Stimulated activated CD8-positive, alpha-beta memory T cell treated with anti-CD3 and anti-CD28 coated beads, Interleukin-7, amount 100 ng/mL, for 4 hours (primary cell): Measurements from ENCODE around the gene MBOAT1.
A peak's percentile ranks its signal among the peaks of the same experiment; 100 is the strongest.

ENCODE experiments used
- DNase-seq, 2 donors: peaks; one replicate each; pipeline ENCODE4 v3.0.0-alpha.2; 2020; ENCODE audit warnings: low read depth in 2 of 2

MBOAT1 gene

DNA sequence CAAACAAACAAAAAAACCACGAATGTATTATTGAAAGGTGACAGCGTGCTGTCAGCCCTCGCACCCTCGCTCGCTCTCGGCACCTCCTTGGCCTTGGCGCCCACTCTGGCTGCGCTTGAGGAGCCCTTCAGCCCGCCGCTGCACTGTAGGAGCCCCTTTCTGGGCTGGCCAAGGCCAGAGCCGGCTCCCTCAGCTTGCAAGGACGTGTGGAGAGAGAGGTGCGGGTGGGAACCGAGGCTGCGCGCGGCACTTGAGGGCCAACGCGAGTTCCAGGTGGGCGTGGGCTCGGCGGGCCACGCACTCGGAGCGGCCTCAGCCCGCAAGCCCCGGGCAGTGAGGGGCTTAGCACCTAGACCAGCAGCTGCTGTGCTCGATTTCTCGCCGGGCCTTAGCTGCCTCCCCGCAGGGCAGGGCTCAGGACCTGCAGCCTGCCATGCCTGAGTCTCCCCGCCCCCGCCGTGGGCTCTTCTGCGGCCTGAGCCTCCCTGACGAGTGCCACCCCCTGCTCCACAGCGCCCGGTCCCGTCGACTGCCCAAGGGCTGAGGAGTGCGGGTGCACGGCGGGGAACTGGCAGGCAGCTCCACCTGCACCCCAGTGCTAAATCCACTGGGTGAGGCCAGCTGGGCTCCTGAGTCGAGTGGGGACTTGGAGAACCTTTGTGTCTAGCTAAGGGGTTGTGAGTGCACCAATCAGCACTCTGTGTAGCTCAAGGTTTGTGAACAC is 20.9 kb upstream of the MBOAT1 start:
- DNase-seq = no peak

- no peak for DNase-seq
These were observed 19.9 kb upstream of the MBOAT1 start for GRCh38 chr6:20232188-20232587.

GRCh38 chr6:20230401-20231119 is 18.3 kb upstream of the MBOAT1 start:
- no peak for DNase-seq

GRCh38 chr6:20229881-20230280 is 17.6 kb upstream of the MBOAT1 start:
- DNase-seq = no peak

- no peak for DNase-seq
These were observed 15.1 kb upstream of the MBOAT1 start for GRCh38 chr6:20227350-20227749.

GRCh38 chr6:20223141-20223540 is 10.9 kb upstream of the MBOAT1 start:
- DNase-seq = no peak

DNA sequence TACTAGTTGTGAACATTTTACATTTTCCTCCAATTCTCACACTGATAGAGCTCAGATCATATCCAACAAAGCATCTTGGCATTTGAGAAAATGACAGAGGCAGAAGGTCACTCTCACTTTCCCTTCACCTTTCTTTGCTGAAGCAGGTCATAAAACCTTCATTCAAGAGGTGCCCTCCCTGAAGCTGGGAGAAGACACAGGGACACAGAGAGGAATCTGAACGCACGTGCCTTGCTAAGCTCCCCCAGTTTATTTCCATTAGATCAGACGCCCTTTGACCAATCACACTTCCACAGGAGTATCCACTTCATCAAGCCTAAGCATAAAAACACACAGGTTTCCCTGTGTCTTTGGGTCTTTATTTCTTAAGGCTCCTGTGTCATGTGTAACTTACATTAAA is 9.2 kb upstream of the MBOAT1 start:
- no peak for DNase-seq

- DNase-seq = no peak
These were observed 8.1 kb upstream of the MBOAT1 start for GRCh38 chr6:20220359-20220758.

GRCh38 chr6:20217891-20218290 is 5.6 kb upstream of the MBOAT1 start:
- no peak for DNase-seq

- DNase-seq = no peak
These were observed 5.1 kb upstream of the MBOAT1 start for GRCh38 chr6:20217324-20217855.

DNA sequence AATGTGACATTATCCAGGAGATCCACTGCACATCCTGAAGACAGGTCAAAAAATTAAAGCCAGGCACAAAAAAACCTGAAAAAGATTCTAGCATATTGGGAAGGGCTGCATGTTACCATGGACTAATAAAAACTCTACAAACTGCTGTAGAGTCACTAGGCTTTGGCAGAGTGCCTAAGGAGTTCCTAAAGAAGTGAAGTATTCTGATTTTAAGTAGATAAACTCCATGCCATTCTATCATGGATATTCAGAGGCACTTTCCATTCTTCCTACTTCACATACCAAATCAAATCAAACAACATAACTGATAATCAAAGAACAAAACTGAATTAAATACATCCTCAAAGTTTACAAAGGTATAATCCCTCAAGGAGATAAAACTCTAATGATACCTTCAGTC is 3.0 kb upstream of the MBOAT1 start:
- no peak for DNase-seq

DNA sequence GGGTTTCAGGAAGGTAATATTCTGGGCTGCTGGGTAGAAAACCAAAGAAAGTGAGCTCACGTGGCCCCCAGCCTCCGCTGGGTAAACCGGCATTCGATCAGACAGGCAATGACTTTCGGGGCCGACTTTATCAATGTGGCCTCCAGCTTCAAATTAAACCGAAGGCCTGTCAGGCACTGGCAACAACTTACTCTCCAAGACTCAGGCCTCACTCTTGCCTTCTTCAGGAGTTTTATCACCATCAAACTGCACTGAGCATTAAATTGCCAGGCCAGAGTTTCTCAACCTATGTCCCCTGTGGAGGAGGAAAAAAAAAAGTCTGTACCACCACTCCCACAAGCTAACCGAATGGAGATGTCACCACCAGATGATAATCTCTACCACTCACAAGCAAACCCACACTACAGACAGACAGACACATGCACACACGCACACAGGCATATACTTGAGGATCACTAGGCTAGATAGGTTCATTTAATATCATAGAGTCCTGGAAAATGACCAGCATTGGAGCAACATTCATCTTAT is 1.1 kb upstream of the MBOAT1 start:
- DNase-seq = no peak

- peak in 1 of 2 donors; percentile 16 for DNase-seq
These were observed 303 bp downstream of the MBOAT1 start for GRCh38 chr6:20211941-20212391.

DNA sequence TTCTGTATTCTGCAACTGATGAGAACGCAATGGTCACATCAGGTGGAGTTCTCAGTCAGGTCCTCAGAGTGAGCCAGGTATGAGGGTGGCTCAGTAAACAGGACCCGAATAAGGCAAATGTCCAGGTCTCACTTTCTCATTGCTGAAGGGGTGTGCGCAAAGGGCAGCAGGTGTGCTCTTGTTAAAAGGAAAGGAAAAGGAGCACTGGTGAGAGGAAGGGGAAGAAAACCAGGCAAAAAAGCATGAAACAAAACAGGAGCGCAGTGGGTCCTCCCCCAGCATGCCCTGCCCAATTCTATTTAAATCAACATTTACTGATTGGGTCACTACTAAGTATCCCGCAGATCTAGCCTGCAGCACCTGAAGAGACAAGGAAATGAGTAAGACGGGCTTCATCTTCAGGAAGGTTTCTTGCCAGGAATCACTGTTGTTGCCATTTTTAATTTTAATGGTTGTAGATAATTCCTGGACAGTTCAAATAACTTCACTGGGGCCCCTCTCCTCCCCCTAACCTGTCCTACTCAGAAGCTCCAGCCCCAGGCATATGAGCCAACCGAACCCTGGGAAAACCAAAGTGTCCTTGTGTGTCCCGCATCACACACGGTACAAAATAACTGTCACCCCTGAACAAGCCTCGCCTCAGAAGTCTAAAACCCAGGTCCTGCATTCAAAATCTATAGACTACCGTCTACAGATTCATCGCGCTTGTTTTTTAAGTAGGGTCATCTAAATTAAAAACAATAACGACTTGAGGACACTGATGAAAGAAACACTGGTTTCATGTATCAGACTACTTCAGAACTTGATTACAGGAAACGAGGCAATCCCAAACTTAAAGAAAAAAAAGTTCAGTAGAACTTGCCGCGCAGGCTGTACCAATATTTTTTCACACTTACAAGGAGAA is 980 bp downstream of the MBOAT1 start:
- no peak for DNase-seq

- DNase-seq = no peak
These were observed 2.1 kb downstream of the MBOAT1 start for GRCh38 chr6:20210158-20210557.

- DNase-seq = no peak
These were observed 3.4 kb downstream of the MBOAT1 start for GRCh38 chr6:20208687-20209378.

DNA sequence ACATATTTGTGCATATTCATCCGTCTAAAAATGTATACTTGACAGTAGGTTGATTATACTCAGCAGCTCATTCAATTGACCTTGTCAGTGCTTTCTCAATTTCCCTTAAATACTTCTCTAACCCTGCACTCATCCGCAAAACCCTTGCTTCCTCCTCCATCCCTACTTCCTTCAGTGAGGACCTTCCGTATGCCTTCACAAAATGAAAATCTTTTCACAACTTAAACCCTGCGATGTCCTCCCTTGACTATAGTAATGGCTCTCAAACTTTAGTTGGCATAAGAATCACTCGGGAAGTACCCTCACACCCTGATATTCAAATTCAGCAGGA is 5.2 kb downstream of the MBOAT1 start:
- no peak for DNase-seq

- no peak for DNase-seq
These were observed 6.5 kb downstream of the MBOAT1 start for GRCh38 chr6:20205722-20206161.

- no peak for DNase-seq
These were observed 7.8 kb downstream of the MBOAT1 start for GRCh38 chr6:20204512-20204894.

DNA sequence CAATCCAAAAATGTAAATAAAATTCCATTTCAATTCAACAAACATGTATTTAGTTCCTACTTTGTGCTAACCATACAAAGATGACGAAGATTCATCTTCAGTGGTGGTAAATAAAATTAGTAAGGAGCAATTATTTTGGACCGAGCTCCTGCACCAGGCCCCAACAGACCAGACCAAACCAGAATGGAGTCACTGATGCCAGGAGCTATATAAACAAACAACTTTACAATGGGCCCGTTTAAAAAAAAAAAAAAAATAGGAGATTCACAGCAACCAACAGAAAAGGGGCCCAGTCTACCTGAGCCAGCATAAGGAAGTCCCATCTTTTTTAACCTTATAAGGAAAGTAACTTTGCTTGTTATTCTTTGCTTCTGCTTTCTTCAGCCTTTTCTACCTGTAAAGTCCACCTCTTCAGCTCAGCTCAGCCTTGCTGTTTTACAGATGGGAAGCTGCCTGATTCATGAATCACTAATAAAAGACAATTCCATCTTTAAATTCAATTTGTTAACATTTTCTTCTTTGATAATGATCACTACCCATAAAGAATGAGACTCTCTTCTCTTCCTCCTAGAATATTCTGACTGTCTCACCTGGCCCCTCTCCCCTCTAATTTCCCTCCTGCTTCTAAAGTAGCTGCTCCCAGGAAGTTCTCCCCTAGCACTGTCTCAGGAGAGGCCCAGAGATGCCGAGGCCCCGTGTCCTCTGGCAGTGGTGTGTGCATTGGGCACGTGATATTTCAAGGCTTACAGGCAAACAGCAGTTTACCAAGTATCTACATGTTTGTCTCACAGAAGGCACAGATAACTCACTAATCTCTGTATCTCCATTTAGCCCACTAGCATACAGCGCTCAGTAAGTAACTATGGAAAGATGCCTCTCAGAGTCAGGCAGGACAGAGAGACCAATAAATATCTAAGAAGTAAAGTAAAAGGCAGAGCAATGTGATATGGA is 8.4 kb downstream of the MBOAT1 start:
- DNase-seq = no peak
